GM12878 (cell line): ENCODE measurements around the gene LRP1B. TPM values are rescaled to one million over a fixed set of nuclear protein-coding genes. Genes with fewer than 3 reads are reported as not detected.

Experiments
- ATAC-seq: fragments of 200-7000 bp; cut with Tn5 transposase; 3 replicates; pipeline ENCODE4 v1.9.1; 2020; ENCODE audit warnings: mild to moderate bottlenecking, moderate library complexity
- BruUV-seq: library from RNA; stranded (reverse); fragments of 400-500 nt; replicated peaks from 2 replicates; lab custom pipeline; 2021; lab: Mats Ljungman, UMichigan
- CTCF ChIA-PET: fragments of 300-600 bp; sonication (Branson Sonifier 250); formaldehyde crosslinking; extraction: SDS; loops from one replicate; lab custom pipeline; 2021; ENCODE audit warnings: inconsistent platforms; lab: Yijun Ruan, JAX
- POLR2A ChIA-PET: fragments of 350-600 bp; formaldehyde crosslinking; extraction: SDS; loops from one replicate; lab custom pipeline; 2021; ENCODE audit warnings: inconsistent platforms; lab: Charles Lee
- RAD21 ChIA-PET: fragments of 300-600 bp; sonication (Branson Sonifier 250); formaldehyde crosslinking; loops from one replicate; lab custom pipeline; 2023; ENCODE audit warnings: antibody characterized with exemption; ENCODE audit not compliant: unreplicated experiment; lab: Charles Lee
- SMC1A ChIA-PET: fragments of 300-600 bp; sonication (Branson Sonifier 250); formaldehyde crosslinking; loops from one replicate; lab custom pipeline; 2023; ENCODE audit not compliant: unreplicated experiment, uncharacterized antibody; lab: Charles Lee
- DNase-seq: peaks from one replicate; pipeline ENCODE4 v3.0.0-alpha.2; 2011; ENCODE audit warnings: low read depth, low spot score
- FAIRE-seq: peaks from 3 replicates; lab custom pipeline; 2011; peaks lifted over from hg19 to GRCh38; lab: Jason Lieb, UNC
- H2AFZ ChIP-seq: 2 replicates; pipeline ENCODE4 v1.6.0; 2011; ENCODE audit warnings: low read depth, low read length, control low read depth; ENCODE audit not compliant: control insufficient read depth
- H3K27ac ChIP-seq: 2 replicates; pipeline ENCODE4 v1.5.1; 2011; ENCODE audit warnings: control low read depth; ENCODE audit not compliant: control insufficient read depth, insufficient read depth
- H3K27me3 ChIP-seq, 2 experiments: replicated peaks in 1 of 2; 2 replicates each; pipeline versions ENCODE4 v1.6.0 to v1.6.1; 2011; ENCODE audit warnings: low read length in 1 of 2; ENCODE audit not compliant: control insufficient read depth in 2 of 2, insufficient read depth in 2 of 2
- H3K36me3 ChIP-seq, 2 experiments: 2 replicates each; pipeline ENCODE4 v1.5.1; 2011; ENCODE audit warnings: low read length in 1 of 2; ENCODE audit not compliant: control insufficient read depth in 2 of 2, insufficient read depth in 2 of 2
- H3K4me1 ChIP-seq: 2 replicates; pipeline ENCODE4 v1.6.1; 2011; ENCODE audit warnings: mild to moderate bottlenecking, low read length, moderate library complexity, mixed read lengths; ENCODE audit not compliant: control insufficient read depth, insufficient read depth
- H3K4me2 ChIP-seq: 2 replicates; pipeline ENCODE4 v1.6.0; 2011; ENCODE audit warnings: control low read depth; ENCODE audit not compliant: control insufficient read depth, insufficient read depth
- H3K4me3 ChIP-seq: fragments of 200-600 bp; sonication (generic); 2 replicates; pipeline ENCODE4 v1.5.1; 2016
- H3K79me2 ChIP-seq: 2 replicates; pipeline ENCODE4 v1.6.0; 2011; ENCODE audit warnings: low read length; ENCODE audit not compliant: control insufficient read depth, insufficient read depth
- H3K9ac ChIP-seq: 2 replicates; pipeline ENCODE4 v1.8.0; 2011; ENCODE audit warnings: low read length, control low read depth, mixed read lengths; ENCODE audit not compliant: control insufficient read depth, insufficient read depth
- H3K9me3 ChIP-seq: replicated peaks from 3 replicates; pipeline ENCODE4 v1.5.1; 2011; ENCODE audit warnings: mild to moderate bottlenecking, low read length; ENCODE audit not compliant: control insufficient read depth, insufficient read depth
- H4K20me1 ChIP-seq: 2 replicates; pipeline ENCODE4 v1.6.0; 2011; ENCODE audit not compliant: control insufficient read depth, insufficient read depth
- CUX1 ChIP-seq: IDR thresholded peaks from 2 replicates; pipeline ENCODE4 v1.6.1; 2012; ENCODE audit warnings: improper control_type of control experiment, low read depth, low read length; ENCODE audit not compliant: insufficient replicate concordance
- HDAC6 ChIP-seq: fragments of 200-600 bp; sonication (generic); IDR thresholded peaks from one replicate; pipeline ENCODE4 v1.8.0; 2017; ENCODE audit warnings: antibody characterized with exemption; ENCODE audit not compliant: unreplicated experiment
- SUZ12 ChIP-seq: fragments of 200-600 bp; sonication (generic); IDR thresholded peaks from one replicate; pipeline ENCODE4 v1.6.1; 2018; ENCODE audit warnings: antibody characterized with exemption, mild to moderate bottlenecking; ENCODE audit not compliant: unreplicated experiment
- ZNF274 ChIP-seq: IDR thresholded peaks from one replicate; pipeline ENCODE4 v1.8.0; 2011; ENCODE audit not compliant: insufficient read length, insufficient read depth
- WGBS: methylation state at CpG from one replicate; pipeline ENCODE4 v1.1.6; 2016; ENCODE audit warnings: low lambda C conversion rate; ENCODE audit not compliant: insufficient replicate concordance, insufficient coverage; ENCODE audit errors: missing lambda C conversion rate; 5-methylcytosine and 5-hydroxymethylcytosine counted together
- in situ Hi-C: fragments of 300-500 bp; cut with MboI; formaldehyde crosslinking; loops from 9 replicates; pipeline ENCODE4 v1.14.3; 2018; ENCODE audit warnings: mixed read lengths
- intact Hi-C: fragments of 100-400 bp; cut with micrococcal nuclease; formaldehyde crosslinking; loops from one replicate; pipeline ENCODE4 v1.14.2; 2022; ENCODE audit not compliant: unreplicated experiment
- polyA plus RNA-seq, 11 experiments: library from polyadenylated mRNA; depleted of rRNA in 4 of 11; unstranded in 6 of 11; stranded (reverse) in 5 of 11; fragments of >200 nt; fragmentation: Nextera tagmentation in 4 of 11; fragmentation: Illumina TruSeq in 1 of 11; extraction: Ambion mirVana in 4 of 11; extraction: Trizol in 1 of 11; gene quantifications; 1 replicate in 1 of 11; 2 replicates in 10 of 11; pipeline versions ENCODE4 v1.2.1 to v1.2.3, GENCODE V29; 2011 to 2016; ENCODE audit warnings: inconsistent platforms in 2 of 11, missing spikeins in 2 of 11, low read depth in 1 of 11
- total RNA-seq, 4 experiments: library from RNA; depleted of rRNA in 3 of 4; stranded (reverse); fragments of >200 nt in 3 of 4; fragmentation: Illumina TruSeq in 1 of 4; extraction: Trizol in 1 of 4; gene quantifications; 2 replicates each; pipeline versions ENCODE4 v1.2.1 to v1.2.3, GENCODE V29; 2013 to 2021

Gene LRP1B
- total and polyA plus RNA-seq, 10 of the 15 experiments (the other 5 are each of a cell fraction or from before 2014, with no cell fraction given), result under 0.01 to 0.06 (median 0.03) TPM; not detected in 5

GRCh38 chr2:142012797-142013196, 118.0 kb downstream of the LRP1B start:
- Histone ChIP-seq H3K27ac (no peak overlapping the region), H3K9ac (no peak overlapping the region), H3K36me3 (no peaks in the 10 kb centered on the region), H3K79me2 (no peaks in the 10 kb centered on the region), H2AFZ (no peak overlapping the region), H3K9me3 (no peaks in the 10 kb centered on the region), H3K4me3 (no peak overlapping the region), H3K4me1 (no peaks in the 10 kb centered on the region), H4K20me1 (no peaks in the 10 kb centered on the region), H3K4me2 (no peak overlapping the region), H3K27me3 (no peaks in the 10 kb centered on the region)
- CTCF ChIA-PET, result interaction anchor here (0.6 kb wide), 1 partner anchor 32 kb away, joined by 3 read pairs; no protein-coding TSS in a partner anchor
- ATAC-seq (no peak), FAIRE-seq (no peak), DNase-seq (no peak)
- WGBS, result 75% methylated on average over 2 of the region's 2 CpGs
- no peak for TF ChIP-seq HDAC6
- TF ChIP-seq SUZ12, result no peak
- TF ChIP-seq CUX1, result no peak
- no peak for TF ChIP-seq ZNF274
- intact Hi-C loops, result no loop called here
- no TSS peak for BruUV-seq
- SMC1A ChIA-PET, result no interaction called here
- RAD21 ChIA-PET, result no interaction called here
- in situ Hi-C loops, result no loop called here
- POLR2A ChIA-PET, result interaction anchor here (0.6 kb wide), 1 partner anchor 11 kb away, joined by 3 read pairs; no protein-coding TSS in a partner anchor
